ENCODE results near the gene BMPR1B. TPM values are rescaled to one million over a fixed set of nuclear protein-coding genes. Genes with fewer than 3 reads are reported as not detected.

BMPR1B gene
- total RNA-seq, 1 experiment from 2014 or later: 0.62 TPM

GRCh38 chr4:95021099-95021498, 263.3 kb downstream of the BMPR1B start:
- no peak for DNase-seq (ENCODE audit: low read depth, low spot score)
- H3K4me3 ChIP-seq (ENCODE audit: low read depth in 2 of 2, low read length in 2 of 2): no peak overlapping the region
- H3K4me1 ChIP-seq (ENCODE audit: control insufficient read depth, insufficient read depth, low read length): no peaks in the 10 kb centered on the region
- H3K9me3 ChIP-seq (ENCODE audit: control insufficient read depth, insufficient read depth, low read depth, low read length): no peaks in the 10 kb centered on the region
- H3K27me3 ChIP-seq (ENCODE audit: control insufficient read depth, insufficient read depth, low read length): no peaks in the 10 kb centered on the region
- CTCF ChIA-PET: no interaction called here
- in situ Hi-C loops (cut with HindIII; ENCODE audit: low pct_unique_long_range_greater_than_20kb, low sequenced_read_pairs) (no loop called here), intact Hi-C loops (cut with micrococcal nuclease; ENCODE audit: unreplicated experiment) (no loop called here)
- no peak overlapping the region for H3K27ac ChIP-seq (ENCODE audit: low read length)
- POLR2A ChIA-PET: no interaction called here
- TF ChIP-seq SIN3A (IDR thresholded peaks at IDR 0.05; ENCODE audit: borderline replicate concordance, insufficient read depth, low read depth, low read length): no peak
- TF ChIP-seq, protein P1, sequence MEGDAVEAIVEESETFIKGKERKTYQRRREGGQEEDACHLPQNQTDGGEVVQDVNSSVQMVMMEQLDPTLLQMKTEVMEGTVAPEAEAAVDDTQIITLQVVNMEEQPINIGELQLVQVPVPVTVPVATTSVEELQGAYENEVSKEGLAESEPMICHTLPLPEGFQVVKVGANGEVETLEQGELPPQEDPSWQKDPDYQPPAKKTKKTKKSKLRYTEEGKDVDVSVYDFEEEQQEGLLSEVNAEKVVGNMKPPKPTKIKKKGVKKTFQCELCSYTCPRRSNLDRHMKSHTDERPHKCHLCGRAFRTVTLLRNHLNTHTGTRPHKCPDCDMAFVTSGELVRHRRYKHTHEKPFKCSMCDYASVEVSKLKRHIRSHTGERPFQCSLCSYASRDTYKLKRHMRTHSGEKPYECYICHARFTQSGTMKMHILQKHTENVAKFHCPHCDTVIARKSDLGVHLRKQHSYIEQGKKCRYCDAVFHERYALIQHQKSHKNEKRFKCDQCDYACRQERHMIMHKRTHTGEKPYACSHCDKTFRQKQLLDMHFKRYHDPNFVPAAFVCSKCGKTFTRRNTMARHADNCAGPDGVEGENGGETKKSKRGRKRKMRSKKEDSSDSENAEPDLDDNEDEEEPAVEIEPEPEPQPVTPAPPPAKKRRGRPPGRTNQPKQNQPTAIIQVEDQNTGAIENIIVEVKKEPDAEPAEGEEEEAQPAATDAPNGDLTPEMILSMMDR (IDR thresholded peaks at IDR 0.05): no peak
- TF ChIP-seq POLR2AphosphoS5 (IDR thresholded peaks at IDR 0.05; ENCODE audit: low read depth, low read length): no peak
- no peak for TF ChIP-seq TCF7L2 (IDR thresholded peaks at IDR 0.05; ENCODE audit: low read depth, low read length)
- TF ChIP-seq REST (IDR thresholded peaks at IDR 0.05; ENCODE audit: insufficient read depth in 1 of 2, low read depth in 2 of 2, low read length in 1 of 2): no peak
- ATAC-seq: no peak
- no TSS peak for BruUV-seq (replicated peaks)
- H3K36me3 ChIP-seq (ENCODE audit: control insufficient read depth, insufficient read depth, low read length): no peaks in the 10 kb centered on the region

- POLR2A ChIA-PET: no interaction called here
- BruUV-seq (replicated peaks): no TSS peak
- ATAC-seq (no peak), DNase-seq (ENCODE audit: low read depth, low spot score) (no peak)
- CTCF ChIA-PET: no interaction called here
- in situ Hi-C loops (cut with HindIII; ENCODE audit: low pct_unique_long_range_greater_than_20kb, low sequenced_read_pairs): no loop called here
- Histone ChIP-seq H3K4me1 (ENCODE audit: control insufficient read depth, insufficient read depth, low read length) (no peaks in the 10 kb centered on the region), H3K36me3 (ENCODE audit: control insufficient read depth, insufficient read depth, low read length) (no peaks in the 10 kb centered on the region), H3K4me3 (ENCODE audit: low read depth in 2 of 2, low read length in 2 of 2) (no peak overlapping the region), H3K9me3 (ENCODE audit: control insufficient read depth, insufficient read depth, low read depth, low read length) (no peaks in the 10 kb centered on the region), H3K27me3 (ENCODE audit: control insufficient read depth, insufficient read depth, low read length) (no peaks in the 10 kb centered on the region), H3K27ac (ENCODE audit: low read length) (no peak overlapping the region)
- TF ChIP-seq, protein P1 (IDR thresholded peaks at IDR 0.05): no peak
- TF ChIP-seq POLR2AphosphoS5 (IDR thresholded peaks at IDR 0.05; ENCODE audit: low read depth, low read length) (no peak), REST (IDR thresholded peaks at IDR 0.05; ENCODE audit: insufficient read depth in 1 of 2, low read depth in 2 of 2, low read length in 1 of 2) (no peak), SIN3A (IDR thresholded peaks at IDR 0.05; ENCODE audit: borderline replicate concordance, insufficient read depth, low read depth, low read length) (no peak), TCF7L2 (IDR thresholded peaks at IDR 0.05; ENCODE audit: low read depth, low read length) (no peak)
- intact Hi-C loops (cut with micrococcal nuclease; ENCODE audit: unreplicated experiment): no loop called here
Measured at GRCh38 chr4:95023110-95023509, 265.4 kb downstream of the BMPR1B start.
